CD1c-positive myeloid dendritic cell (primary cell): Measurements from ENCODE around the gene VGLL2.

Experiments
- DNase-seq: peaks from one replicate; pipeline ENCODE4 v3.0.0-alpha.2; 2016; ENCODE audit errors: extremely low spot score

Gene VGLL2

DNA sequence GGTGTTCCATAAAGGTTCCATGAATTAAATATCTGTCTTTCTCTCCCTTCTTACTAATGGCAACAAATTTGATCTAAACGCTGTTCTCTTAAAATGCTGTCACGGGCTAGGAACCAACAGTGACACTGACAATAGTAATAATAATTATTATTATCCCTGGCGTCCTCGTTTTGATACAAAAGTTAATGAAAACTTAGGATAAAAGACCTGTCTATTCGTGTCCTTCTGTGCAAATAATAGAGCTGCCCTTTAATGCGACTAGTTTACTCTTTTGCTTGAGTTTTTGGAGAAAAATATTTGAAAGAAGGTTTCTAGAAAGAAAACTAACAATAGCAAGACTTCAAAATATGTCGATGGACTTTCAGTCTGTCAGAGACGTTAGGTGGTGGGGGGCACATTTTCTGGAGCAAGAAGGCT is 4.3 kb downstream of the VGLL2 start:
- no peak for DNase-seq

DNA sequence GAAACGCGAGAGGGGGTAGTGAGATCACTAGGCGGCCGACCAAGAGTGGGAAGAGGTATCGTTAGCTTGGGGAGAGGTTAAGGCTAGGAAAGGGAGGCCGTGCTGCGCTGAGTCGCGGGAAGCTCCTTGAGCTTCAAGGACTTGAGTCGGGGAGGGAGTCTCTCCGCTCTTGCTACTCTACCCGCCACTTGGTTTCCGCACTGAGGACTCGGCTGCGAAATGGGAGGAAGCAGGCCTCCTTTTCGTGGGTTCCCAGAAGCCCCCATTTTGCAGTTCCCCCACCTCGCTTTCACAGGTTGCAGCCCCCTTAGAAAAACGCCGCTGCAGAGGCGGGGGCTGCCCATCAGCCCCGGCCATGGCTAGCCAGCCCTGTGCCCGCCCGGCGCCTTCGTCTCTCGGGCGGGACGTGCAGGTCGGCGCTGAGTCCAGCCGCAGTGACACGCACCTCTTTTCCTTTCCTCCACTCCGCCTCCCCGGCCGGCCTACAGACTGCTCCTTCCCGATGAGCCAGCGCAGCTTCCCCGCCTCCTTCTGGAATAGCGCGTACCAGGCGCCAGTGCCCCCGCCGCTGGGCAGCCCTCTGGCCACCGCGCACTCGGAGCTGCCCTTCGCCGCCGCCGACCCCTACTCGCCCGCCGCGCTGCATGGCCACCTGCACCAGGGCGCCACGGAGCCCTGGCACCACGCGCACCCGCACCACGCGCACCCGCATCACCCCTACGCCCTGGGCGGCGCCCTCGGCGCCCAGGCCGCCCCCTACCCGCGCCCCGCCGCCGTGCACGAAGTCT is 4.9 kb downstream of the VGLL2 start:
- no peak for DNase-seq

DNA sequence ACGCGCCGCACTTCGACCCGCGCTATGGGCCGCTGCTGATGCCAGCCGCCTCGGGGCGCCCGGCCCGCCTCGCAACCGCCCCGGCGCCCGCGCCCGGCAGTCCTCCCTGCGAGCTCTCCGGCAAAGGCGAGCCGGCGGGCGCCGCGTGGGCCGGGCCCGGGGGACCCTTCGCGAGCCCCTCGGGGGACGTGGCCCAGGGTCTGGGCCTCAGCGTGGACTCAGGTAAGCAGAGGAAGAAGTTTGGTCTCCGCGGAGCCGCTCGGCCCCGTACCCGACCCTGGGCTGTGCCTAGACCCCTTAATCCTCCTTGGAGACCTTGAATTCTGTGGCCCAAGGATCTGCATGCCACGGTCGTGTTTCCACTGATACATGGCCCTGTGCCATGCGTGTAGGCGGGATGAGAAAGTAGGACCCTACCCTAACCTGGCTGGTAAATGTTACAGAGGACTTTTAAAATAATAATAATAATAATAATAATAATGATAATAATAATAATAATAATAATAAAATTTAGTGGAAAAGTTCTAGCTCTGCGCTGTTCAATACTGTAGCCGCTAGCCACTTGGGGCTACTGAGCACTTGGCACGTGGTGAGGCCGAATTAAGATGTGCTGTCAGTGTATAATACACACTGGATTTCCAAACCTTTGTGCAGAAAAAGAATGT is 5.6 kb downstream of the VGLL2 start:
- no peak for DNase-seq

DNA sequence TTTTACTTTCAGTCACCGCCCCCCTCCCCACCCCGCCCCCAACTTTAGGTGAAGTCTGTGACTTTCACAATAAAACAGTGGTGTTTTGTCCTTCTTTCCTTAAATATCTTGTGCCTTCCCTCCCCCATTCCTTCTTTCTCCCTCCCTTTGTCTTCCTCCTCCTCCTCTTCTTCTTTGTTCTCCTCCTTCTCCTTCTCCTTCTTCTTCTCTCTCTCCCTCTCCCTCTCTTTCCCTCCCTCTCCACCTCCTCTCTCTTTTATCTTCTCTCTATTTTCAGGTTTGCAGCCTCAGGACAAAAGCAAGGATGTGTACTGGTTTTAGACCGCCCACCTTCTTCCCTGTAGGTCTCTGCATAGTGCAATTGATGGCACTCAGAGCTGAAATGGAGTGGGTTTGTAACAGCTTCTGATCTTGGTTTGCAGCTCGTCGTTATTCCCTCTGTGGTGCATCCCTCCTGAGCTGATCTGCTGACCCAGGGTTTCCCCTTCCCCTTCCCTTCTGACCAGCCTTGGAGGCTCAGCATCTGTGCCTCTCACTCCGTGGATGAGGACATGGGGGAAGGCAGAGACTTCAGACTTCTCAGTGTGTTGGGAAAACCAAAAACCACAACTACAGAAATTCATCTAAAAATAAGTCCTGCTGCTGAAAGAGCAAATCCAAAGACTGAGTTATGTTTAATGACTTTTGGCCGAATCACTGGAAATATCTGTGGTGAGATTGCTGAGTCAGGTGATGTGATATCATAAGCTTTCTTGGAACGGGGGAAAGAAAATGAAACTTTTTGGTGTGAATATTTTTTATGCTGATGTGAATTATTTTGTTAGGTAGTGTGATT is 6.9 kb downstream of the VGLL2 start:
- DNase-seq = no peak

DNA sequence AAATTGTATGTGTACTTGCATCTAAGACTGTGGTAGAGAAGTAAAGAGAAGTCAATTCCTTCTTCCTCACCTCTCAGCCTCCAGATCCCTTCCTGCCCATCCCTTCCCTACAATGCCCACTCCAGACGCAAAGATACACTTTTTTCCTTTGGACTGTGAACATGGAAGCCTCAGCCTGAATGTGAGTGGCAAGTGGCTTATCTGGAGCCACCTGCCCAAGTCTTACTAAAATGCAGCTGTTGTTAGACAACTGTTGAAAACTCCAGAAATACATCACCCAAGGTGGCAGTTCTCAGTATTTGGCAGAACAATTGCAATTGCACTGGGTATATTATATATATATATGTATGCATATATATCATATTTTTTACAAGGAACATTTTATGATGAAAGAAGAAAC is 7.5 kb downstream of the VGLL2 start:
- DNase-seq = no peak

DNA sequence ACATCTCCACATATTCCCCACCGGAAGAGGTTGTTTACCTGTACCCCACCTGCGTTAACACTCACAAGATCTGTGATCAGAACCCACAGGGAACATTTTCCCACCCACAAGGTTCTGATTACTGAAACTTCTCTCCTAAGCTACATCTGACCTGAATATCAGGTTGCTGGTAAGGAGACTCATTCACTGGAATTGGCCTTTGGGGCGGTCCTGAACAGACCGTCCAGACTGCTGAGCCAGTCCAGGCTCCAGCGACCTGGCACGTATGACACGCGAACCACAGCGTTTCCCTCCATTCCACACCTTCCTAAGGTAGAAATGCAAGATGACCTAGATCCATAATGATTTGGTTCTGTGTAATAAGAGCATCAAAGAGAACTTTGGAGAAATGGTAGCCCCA is 9.8 kb downstream of the VGLL2 start:
- DNase-seq = no peak

DNA sequence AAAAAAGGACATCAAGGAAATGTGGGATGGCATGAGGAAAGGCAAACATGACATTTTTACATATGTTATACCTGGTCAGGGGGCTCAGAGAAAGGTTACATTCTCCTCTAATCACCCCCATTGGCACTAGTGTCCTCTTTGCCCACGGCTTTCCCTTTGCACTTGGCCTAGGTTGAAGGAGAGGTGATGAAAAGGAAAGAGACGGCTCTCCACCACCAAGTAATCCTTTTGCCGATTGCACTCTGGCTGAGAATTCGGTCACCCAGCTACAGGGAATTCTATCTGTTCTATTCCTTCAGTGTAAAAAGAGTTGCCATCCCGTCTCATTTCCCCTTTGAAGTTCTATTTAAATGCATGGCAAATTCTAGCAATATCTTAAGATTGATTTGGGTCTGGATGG is 10.4 kb downstream of the VGLL2 start:
- DNase-seq = no peak

DNA sequence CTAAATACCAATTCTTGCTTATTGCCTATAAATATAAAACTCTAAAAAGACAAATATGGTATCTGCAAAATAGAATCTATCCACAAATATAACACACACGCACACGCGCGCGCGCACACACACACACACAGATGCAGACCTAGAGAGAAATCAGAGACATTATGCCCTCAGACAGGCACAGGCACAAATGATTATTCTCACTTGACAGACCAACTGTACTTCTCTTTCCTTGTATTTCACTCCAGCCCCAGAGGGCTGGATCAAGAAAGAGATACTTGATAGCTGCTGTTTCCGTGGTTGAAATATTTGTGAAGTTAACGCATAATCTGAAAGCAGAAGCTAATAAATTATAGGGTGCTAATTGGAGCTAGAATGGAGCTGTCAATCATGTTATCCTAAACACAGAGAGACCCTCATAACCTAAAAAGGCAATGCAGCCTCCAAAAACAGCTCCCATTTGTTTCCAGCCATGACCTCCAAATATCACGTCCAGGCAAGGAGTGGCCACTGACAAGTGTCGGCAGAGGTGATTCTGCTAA is 11.5 kb downstream of the VGLL2 start:
- DNase-seq = no peak

DNA sequence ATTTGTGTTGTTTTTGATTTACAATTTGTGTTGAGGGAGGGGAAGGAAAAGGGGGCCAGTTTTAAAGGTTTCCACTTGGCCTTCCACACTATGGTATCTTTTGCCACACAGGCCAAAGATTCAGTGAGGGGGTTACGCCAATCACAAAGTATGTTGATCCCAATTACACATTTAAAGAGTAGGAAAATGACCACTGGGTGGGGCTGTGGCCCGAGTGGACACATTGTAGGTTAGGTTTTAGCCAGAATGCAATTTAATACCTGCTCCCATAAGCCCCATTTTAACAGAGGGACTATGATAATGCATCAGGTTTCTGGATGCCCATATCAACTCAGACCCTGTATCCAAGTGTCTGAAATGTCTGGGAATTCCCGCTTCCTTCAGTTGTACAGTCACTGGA is 15.6 kb downstream of the VGLL2 start:
- no peak for DNase-seq

DNA sequence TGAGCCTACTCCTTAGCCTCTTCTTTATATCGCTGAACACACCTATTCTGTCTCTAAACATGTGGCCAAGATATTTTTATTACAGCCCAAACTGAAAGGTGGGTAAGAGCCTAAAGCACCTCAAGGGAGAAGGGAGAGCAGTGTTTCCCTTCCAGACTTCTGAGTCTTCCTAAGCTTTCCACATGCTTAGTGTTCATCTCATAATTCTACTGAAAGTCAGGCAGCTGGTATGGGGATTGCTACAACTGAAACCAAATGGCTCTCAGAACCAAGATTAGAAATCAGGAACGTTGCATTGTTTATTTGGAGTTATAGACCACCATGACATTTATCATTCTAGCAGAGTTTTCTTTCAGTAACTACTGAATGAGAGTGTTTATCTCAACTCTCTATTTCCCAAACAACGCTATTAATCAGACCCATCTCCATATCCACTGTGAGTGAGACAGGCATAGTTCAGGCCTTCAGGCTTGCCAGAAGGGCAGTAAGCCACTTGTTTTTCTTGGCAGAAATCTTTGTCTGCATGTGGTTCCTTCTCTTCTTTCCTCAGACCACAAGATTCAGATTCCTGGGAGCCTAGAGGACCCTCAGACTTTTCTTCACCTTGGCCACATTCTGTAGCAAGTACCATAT is 22.8 kb downstream of the VGLL2 start:
- no peak for DNase-seq

DNA sequence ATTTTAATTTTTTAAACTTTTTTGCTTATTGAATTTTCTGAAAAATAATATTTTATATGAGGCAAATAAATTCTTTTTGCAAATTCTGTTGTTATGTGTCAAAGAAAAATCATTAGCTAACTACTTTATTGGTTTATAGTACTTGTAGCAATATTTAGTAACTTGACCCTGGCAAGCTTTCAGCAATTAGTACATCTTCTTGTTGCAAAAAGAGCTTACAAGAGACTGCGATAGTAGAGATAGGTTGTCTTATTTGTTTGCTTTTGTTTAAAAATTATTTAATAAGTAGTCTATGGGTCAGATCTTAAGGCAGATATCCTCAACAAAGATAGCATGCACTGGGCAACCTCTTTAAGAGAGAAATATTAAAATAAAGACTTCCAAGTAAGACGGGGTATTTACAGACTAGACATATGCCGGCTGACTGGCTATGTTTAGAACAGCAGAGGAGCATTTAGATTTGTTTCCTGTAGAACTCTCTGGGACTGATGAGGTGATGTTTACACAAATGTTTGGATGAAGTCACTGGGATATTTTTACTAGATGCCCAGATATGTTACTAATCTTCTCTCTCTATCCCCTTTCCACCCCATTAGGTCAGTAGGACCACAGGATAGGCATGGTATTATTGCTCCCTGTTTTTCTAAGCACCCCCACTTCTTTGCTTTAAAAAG is 25.0 kb downstream of the VGLL2 start:
- no peak for DNase-seq

DNA sequence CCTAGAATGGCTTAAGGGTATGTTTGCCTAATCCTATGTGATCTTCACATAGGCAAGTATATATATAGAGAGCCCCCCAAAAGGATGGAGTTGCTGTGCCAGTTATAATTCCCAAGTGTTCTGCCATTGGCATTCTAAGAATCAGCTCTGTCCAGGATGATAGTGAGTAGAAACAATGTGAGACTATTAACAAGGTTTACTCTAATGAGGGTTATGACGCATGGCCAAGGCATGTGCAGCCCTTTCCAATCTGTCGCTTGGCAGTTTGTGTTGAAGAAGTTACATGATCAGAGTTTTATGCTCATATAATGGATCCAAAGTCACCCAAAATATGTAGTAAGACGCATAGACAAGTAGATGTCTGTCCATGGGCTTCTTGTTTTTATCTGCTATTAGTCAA is 33.6 kb downstream of the VGLL2 start:
- DNase-seq = no peak

DNA sequence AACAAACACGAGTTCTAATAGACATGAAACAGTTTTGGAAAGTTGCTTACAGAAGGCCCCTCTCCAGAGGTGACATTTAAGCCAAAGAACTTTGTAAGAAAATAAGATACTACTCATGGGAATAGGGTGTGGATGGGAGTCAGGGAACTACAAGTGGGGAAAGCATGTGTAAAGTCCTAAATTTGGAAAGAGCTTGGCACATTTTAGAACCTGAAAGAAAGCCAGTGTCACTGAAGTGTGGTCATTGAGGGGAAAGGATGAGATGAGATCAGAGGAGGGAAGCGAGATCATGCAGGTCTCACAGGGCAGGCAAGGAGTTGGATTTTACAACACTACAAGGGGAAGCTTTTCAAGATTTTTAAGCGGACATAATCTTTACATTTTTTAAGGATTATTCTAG is 38.0 kb downstream of the VGLL2 start:
- no peak for DNase-seq

DNA sequence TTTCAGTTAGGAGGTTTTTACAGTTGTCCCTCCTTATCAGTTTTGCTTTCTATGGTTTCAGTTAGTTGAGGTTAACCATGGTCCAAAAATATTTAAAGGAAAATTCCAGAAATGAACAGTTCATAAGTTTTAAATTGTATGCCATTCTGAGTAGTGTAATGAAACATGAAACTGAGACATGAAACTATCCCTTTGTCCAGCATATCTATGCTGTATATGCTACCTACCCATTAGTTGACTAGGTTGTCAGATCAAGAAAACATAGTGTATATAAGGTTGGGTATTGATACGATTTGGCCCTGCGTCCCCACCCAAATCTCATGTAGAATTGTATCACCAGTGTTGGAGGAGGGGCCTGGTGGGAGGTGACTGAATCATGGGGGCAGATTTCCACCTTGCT is 39.1 kb downstream of the VGLL2 start:
- DNase-seq = no peak

DNA sequence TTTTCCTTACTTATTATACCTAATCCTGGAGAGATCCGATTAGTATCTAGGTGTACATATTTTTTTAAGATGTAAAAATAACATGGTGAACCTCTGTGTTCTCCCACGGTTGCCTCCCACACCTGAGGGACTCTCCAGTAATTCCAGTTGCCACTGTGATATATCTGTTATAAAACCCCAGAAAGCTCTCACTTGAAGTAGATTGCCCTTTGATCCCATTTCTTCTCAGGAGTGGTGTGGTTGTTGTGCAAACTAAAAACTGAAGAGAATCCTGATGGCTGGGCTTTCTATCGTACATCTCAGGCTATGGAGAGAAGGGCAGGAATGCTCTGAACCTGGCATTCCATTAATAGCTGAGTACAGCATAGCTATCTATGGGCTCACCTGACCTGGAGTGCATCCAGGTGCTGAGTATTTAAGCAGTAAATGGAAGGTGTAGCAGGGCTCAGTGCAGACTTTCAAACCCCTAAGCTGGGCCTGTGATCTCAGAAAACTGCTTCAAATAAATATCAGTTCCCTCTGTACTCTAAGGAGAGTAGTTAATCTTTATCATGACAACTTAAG is 41.0 kb downstream of the VGLL2 start:
- DNase-seq = no peak

DNA sequence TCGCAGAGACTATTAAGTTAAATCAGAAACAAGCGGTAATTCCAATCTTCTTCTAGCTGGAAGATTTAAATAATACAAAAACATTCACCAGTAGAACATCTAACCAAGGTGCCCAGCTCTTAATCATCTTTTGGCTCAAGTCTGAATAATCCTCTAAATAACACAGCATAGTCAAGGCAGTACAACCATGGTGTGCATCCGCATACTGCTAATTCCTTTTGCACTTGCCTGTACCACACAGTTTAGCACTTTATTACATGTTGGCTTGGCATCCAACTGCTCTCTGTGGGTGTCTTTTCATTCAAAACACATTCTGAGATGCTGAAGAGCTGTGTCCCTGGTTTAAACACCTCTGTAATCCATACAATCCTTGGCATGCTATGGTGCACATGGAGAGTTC is 42.3 kb downstream of the VGLL2 start:
- no peak for DNase-seq

DNA sequence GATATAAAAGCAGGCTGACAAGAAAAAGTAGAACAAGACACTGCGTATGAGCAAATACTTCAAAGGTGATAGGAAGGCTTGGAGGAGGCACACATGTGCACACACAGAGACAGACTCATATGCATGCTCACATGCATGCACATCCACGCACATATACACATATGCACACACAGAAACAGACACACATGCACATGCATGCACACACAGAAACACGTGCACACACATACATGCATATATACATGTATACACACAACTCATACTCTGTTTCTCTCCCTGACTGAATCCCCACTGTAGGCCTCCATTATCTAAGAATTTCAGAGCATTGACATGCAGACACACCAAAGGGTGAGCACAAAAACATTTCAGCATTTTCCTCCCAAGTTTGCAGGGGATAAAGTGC is 43.7 kb downstream of the VGLL2 start:
- DNase-seq = no peak

DNA sequence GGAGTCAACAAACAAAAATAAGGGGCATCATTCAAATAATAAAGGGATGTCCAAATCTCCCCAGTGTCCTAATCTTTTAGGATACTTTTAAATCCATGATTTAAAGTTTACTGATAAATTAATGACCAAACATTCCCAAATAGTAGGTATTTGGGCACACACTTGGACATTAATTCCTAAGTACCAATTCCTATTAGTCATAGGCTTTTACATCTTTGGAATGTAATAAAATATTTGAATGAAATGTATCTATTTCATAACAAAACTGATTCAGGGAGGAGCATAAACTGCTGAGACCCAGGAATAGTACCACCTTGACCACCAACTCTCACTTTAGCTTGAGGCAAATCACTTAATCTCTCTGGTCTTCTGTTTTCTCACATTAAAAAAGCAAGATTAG is 44.3 kb downstream of the VGLL2 start:
- DNase-seq = no peak

DNA sequence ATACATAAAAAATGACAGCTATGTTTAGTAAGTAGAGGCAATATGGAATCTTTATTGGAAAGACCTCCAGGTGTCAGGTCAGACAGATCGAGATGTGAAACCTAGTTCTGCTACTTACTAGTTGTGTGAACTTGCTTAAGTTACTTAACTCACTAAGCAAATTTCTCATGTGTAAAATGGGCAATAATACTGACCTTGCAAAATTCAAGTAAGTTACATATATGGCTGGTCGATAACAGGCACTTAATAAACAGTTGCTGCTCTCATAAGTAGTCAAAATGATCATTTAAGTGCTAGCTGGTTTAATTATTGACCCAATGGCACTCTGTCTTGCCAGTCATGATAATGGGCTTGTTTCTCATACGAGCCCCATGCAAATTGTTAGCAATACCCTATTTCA is 46.0 kb downstream of the VGLL2 start:
- no peak for DNase-seq

DNA sequence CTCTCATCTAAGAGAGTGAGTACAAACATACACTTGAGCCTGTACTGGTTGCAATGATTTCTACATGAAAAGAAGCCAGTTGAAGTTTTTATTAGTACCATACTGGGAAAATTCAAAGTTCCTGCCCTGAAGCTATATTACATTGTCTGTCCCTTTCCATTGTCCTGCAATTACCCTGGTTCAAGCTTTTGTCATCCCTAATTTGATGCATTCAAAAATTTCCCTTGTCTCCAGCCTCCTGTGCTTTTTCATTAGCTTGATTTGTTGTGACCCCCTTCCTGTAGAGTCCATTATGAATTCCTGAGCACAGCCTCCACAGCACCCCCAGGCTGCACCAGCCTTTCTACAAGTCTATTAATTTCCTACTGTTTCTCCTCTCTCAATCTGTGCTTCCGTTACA is 46.4 kb downstream of the VGLL2 start:
- no peak for DNase-seq

DNA sequence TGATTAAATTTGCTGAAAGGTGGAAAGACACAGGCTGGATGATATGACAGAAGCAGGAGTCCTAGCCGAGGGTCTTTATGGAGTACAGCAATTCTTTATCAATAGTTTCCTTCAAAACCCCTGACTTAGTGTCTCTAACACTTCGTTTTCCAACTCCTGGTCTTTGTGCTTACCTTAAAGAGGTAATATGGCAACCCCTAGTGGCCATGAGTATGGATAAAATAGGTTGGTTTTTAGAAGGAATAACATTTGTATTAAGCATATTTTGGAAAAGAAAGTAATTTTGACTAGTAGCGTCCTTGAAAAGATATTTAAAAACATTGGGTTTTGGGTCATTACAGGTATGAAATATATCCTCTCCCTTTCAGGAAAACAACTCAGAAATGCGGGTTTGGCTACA is 51.9 kb downstream of the VGLL2 start:
- no peak for DNase-seq
